GM23338 (cell line): ENCODE data around the gene AEN. TPM values are rescaled to one million over a fixed set of nuclear protein-coding genes. Genes with fewer than 3 reads are reported as not detected.

Source experiments
- CREB1 ChIP-seq: fragments of 250-450 bp; sonication (Bioruptor Pico); IDR thresholded peaks from 2 replicates; pipeline ENCODE4 v1.5.0; 2020; ENCODE audit warnings: low read depth, mild to moderate bottlenecking, moderate library complexity
- CTCF ChIP-seq, 2 experiments: fragments of 200-600 bp in 1 of 2; sonication (generic) in 1 of 2; conservative IDR thresholded peaks; 2 replicates each; pipeline versions ENCODE4 v1.5.1 to v1.6.1; 2016 to 2017; ENCODE audit warnings: antibody characterized with exemption in 2 of 2, low read depth in 2 of 2, mild to moderate bottlenecking in 2 of 2, moderate library complexity in 1 of 2
- ETS1 ChIP-seq: IDR thresholded peaks from 2 replicates; pipeline ENCODE4 v1.6.1; 2016; ENCODE audit warnings: antibody characterized with exemption
- STAT1 ChIP-seq: IDR thresholded peaks from one replicate; pipeline ENCODE4 v1.6.1; 2016; ENCODE audit warnings: antibody characterized with exemption; ENCODE audit not compliant: unreplicated experiment
- ZNF114 ChIP-seq: fragments of 250-450 bp; sonication (Bioruptor Pico); IDR thresholded peaks from 2 replicates; pipeline ENCODE4 v1.5.0; 2020; ENCODE audit warnings: mild to moderate bottlenecking, moderate library complexity
- ZNF331 ChIP-seq: fragments of 250-450 bp; sonication (Bioruptor Pico); IDR thresholded peaks from 2 replicates; pipeline ENCODE4 v1.5.0; 2020; ENCODE audit warnings: low read depth, mild to moderate bottlenecking, moderate library complexity
- ZNF462 ChIP-seq: fragments of 250-450 bp; sonication (Bioruptor Pico); IDR thresholded peaks from 2 replicates; pipeline ENCODE4 v1.5.0; 2020; ENCODE audit warnings: mild to moderate bottlenecking, moderate library complexity
- polyA plus RNA-seq: library from polyadenylated mRNA; unstranded; fragments of >200 nt; fragmentation: Nextera tagmentation; extraction: Ambion mirVana; gene quantifications from 2 replicates; pipeline ENCODE4 v1.2.1, GENCODE V29; 2016
- total RNA-seq: library from RNA; depleted of rRNA; stranded (reverse); fragments of >200 nt; shearing (Covaris generic); gene quantifications from 2 replicates; pipeline ENCODE4 v1.2.3, GENCODE V29; 2014

AEN gene
- total and polyA plus RNA-seq, 2 experiments from 2014 or later: 82.3 to 220 TPM

DNA sequence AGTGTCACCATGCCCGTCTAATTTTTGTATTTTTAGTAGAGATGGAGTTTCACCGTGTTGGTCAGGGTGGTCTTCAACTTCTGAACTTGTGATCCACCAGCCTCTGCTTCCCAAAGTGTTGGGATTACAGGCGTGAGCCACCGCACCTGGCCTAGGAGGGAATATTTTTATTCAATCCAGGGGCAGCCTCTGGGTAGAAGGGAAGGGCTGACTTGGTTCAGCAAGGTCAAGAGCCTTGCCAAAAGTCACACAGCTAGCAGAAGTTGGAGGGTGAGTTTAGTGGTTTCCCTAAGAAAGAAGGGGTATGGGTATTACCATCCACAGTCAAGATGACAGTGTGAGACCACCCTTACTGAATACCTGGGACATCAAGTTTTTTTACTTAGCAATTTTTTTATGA, 4.9 kb upstream of the AEN start (continued):
- TF ChIP-seq ZNF462 (CRISPR knock-in tag): no peak
- TF ChIP-seq CREB1: no peak
- TF ChIP-seq STAT1: no peak
- TF ChIP-seq ETS1: no peak
- TF ChIP-seq ZNF114 (CRISPR knock-in tag): no peak
- no peak for TF ChIP-seq ZNF331 (CRISPR knock-in tag)
- no peak for TF ChIP-seq CTCF (conservative IDR thresholded peaks at IDR 0.05; ENCODE audit: low read depth in 2 of 2)
